Measurements from ENCODE around the gene ABHD17C.

The ABHD17C gene

DNA sequence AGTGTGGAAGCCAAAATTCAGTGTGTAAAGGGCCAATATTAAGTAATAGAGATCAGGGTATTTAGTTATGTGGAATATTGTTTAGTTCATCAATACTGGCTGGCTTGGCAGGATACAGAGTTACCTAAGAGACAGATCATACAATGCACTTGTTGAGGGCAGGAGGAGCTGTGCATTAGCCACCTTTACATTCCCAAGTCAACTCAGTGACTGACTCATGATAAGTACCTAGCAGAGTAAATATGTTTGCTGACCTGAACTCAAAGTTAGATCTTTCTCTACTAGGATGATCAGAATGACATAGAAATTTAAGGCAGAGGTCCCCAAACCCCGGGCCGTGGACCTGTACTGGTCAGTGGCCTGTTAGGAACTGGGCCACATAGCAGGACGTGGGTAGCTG is 3.5 kb upstream of the ABHD17C start:
- no peak for DNase-seq

DNA sequence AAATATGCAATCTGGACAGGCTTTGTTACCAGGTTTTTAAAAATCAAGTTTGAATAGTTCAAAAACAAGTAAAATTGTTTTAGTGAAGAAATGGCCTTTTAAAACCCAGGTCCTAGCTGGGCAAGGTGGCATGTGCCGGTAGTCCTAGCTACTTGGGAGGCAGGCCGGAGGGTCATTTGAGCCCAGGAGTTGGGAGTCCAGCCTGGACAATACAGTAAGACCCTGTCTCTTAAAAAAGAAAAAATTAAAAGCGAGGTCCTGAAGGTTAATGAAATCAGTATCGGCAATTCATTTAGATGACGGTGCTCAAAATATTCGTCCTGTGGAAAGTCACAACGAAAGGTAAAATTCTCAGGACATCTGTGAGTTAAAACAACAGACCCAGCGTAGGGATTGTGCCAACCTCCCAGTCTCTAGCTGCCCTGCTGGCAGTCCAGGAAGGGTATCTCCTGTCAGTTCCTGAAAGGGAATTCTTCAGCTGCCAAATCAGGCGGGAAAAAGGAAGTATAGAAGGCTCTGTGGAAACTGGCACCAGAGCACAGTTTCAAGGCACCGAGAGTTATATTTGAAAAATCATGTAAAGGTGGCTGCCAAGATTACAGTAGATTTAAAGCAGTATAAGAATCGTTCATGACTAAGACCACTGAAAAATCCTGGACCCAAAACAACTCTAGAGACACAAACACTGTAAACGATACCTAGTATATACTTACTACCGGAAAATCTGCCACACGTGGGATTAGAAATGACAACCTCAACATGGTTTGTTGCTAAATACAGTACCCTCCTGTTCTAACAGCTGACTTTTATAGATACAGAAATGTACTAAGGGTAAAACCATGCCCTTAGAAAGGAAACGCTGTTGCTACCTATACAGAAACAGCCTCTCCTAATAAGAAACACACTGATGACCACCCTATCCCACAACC is 1.2 kb upstream of the ABHD17C start:
- no peak for DNase-seq

DNA sequence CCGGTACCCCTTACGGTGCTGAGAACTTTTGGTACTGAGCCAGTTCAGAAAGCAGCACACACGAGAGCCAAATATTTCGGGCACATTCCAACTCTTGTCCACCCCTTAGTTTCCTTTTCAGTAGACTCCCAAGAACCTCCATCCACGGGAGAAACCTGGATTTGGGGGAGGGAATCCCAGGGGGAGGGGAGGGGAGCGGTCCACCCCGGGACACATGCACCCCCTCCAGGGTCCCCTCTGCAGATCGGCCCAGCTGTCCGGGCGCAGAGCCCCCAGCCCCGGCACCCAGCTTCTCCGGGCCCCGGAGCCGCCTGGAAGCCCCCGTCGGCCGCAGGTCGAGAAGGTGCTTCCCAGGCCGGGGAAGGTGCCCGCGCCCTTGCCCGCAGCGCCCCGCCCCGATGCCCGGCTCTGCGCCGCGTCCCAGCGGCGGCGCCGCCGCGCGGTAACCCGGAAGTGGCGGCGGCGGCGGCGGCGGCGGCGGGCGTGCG is 455 bp upstream of the ABHD17C start:
- DNase-seq, result no peak

DNA sequence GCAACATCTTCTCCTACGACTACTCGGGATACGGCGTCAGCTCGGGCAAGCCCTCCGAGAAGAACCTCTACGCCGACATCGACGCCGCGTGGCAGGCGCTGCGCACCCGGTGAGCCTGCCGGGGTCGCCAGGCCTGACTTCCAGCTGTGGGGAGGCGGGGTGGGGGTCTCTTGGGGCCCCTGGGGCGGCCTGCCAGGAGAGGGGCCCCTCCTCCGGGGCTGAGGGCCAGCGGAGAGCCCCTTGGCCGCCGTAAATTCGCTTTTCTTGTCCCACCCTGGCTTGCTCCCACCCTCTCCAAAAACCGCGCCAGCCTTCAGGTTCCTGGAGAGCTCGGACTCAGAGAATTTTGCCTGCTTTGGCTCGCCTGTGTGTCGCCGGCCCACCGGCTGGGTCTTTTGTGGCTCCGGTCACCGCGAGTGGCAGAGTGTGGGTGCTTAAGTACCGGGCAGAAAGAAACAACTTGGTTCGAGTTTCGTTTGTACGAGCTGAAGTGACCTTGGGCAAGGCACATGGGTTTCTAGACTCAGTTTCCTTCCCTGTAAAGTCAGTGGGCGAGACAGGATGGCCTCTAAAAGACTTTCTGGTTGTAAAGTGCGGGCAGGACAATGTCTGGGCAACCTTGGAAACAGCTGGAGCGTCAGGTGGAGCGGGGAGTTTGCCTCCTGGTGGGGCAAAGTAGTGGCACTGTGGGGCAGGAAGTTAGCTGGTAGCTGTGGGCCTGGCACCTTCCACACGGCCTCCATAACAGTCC is 976 bp downstream of the ABHD17C start:
- DNase-seq, result no peak

DNA sequence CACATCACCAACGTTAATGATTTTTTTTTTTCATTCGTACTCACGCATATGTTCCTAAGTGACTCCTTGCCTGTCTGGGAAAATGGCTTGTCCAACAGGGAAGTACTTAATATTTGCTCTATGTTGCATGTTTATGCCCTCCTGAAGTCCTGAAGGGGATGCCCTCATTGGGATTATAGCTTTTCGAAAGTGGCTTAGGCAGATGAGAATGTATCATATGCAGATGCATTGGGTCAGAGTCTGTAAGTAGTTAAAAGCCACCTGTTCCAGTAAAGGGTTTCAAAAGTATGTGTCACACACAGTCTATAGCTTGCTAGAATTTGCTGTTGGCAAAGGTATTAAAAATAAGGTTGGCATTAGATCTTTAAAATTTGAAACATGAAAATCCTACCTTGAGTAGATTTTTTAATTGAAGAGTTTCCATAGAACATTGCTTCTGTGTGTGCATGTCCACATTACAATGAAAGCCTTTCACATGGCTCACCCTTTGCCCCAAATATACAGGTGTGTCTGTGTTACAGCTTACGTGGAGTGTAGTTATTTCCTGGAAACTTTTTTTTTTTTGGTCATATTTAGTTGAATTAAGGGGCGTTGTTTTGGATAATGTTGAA is 2.1 kb downstream of the ABHD17C start:
- DNase-seq, result no peak

DNA sequence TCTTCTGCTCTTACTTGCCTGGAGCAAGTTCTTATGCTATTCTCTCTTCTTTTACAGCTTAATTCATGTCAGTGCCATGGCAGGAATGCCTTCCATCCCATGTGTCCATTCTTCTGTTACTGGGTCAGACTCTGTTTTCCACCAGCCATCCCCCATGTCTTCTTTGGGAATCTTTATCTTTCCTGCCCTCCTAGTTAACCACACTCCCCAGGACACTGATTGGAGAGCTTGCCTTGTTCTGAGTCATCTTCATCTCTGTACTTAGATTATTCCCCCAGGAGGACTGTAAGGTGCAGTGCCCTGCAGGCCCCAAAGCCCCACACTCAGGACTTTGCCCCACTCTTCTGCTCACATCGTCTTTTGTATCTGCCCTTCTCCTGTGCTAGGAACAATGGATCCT is 3.6 kb downstream of the ABHD17C start:
- DNase-seq, result no peak

DNA sequence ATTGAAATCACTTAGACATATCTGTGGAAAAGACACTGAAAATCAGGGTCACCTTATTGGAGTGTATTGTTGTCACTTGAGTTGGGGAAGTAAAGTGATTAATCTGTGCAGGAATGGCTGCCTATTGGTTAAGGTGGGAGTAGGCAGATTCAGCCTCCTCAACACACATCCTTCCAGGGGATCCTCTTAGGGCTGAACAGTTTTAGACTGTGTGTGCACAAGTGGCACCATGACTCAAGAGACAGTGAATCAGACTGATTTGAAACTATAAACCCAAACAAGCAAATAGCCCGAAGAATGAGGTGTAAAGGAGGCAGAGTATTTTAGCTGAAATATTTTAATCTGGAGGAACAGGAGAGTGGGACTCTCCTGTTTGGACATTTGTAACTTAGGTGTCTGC is 4.9 kb downstream of the ABHD17C start:
- no peak for DNase-seq

DNA sequence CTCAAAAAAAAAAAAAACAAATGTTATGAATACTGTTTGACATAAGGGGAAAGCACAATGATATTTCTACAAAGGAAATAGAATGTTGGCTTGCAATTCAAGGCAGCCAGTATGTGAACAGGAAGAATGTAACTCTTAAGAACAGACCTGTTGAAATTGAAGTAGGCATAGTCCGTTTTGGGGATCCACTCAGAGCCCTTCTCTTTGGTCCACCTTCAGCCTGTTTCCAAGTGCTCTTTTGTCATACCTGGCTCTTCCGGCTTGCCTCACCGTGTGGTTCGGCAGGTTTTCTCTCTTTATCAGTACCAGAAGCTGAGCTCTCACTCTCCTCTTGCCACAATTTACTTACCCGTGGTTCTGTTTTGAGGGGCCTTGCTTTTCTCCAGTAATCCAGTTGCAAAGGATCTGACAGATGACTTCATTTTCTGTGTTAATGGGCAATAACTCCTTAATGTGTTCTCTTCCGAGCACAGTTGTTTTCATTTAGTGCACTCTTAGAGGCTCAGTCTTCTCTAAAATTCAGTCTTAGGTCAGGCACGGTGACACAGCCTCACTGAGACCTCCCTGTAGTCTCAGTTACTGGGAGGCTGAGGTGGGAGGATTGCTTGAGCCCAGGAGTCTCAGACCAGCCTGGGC is 6.7 kb downstream of the ABHD17C start:
- DNase-seq, result no peak

DNA sequence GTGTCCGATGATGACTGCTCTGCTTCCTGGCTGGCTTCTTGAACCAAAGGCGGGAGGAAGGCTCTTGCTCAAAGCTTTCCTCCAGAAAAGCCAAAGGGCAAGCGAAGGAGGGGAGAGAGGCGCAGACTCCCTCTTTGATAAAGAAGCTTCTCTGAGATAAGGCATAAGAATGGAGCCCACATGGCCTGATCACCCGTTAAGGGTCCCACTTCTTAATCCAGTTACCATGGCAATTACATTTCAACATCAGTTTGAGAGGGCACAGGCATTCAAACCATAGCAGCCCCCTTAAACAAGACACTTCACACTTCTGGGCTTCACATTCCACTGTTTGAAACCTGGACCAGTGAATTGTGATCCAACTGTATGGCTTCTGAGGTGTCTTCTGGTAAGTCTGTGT is 8.0 kb downstream of the ABHD17C start:
- no peak for DNase-seq

DNA sequence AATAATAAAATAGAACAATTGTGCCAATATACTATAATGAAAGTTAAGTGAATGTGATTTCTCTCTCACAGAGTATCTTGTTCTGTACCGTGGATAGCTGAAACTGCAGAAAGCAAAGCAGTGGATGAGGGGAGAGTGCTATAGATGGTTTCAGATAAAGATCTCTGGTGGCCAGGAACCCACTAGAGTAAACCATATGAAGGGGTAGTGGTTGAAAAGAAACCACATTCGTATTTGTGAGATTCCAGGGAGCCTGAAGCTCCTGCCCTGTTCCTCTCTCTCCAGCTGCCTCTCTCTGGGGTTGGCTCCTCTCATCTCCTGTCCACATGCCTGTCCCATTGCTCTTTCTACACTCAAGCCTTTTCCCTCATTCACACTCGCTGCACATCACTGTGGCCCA is 8.9 kb downstream of the ABHD17C start:
- no peak for DNase-seq

DNA sequence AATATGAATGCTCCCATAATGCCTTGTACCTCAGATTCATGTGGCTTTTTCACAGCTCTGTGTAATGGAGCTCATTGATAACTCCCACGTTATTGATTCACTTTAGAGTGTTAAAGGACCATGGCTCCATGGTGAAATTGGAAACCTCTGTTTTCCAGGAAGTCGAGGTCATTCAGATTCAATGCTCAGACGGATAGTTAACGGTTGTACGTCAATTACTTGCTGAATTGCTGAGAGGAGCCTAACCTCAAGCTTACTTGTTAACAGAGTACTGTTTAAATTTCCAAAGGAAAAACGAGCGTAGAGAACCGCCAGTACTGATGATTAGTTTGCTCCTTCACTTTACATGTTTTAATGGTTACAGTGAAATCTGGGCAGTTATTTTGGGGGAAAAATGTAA is 11.1 kb downstream of the ABHD17C start:
- DNase-seq, result no peak

DNA sequence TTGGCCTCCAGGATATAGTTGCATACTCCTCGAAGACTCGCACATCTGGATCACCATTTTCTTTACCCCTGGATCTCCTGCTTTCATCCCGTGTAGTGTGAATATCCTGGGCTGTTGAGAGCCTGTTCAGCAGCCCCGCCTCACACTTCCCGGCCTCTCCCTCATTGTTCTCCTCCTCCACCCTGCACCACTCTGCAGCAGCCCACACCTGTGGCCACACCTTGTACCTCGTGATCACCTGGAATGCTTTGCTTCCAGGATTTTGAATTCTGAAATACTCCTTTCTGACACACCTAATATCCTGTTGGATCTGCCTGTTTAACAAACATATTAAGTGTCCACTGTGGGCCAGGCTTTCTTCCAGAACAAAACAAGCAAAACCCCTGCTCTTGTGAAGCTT is 14.4 kb downstream of the ABHD17C start:
- no peak for DNase-seq

DNA sequence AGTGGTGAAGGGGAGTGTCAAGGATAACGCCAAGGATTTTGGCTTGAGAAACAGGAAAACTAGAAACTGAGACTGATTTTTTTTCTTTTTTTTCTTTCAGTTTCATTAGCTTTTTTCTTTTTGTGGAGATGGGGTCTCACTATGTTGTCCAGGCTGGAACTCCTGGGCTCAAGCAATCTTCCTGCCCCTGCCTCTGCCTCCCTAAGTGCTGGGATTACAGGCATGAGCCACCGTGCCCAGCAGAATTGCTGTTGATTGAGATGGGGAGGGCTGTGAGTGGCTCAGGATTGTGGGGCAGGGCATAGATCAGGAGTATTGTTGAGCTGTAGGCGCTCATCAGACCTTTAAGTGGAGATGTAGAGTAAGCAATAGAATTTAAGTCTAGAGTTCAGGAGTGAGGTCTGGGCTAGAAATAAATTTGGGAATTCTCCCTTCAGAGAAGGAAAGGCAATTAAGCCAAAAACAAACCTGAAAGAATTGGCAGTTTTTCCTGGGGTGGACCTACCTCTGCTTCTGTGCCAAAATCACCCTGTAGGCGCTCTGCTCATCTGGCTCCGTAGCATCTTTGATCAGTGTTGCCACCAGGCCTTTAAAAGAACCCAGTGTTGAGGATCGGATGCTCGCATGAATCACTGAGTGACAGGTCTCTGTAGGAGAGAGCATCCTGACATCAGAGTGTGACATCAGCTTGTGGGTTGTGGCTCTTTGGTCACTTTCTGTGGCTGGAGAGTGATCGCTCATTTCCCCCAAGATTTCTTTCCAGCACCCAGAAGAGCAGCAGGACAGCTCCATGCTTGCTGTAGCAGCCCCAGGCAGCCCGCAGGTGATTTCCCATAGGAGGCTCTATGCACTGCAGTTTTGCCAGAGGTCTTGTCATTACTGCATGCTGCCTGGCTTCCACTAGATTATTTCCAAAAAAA is 15.8 kb downstream of the ABHD17C start:
- DNase-seq, result no peak

DNA sequence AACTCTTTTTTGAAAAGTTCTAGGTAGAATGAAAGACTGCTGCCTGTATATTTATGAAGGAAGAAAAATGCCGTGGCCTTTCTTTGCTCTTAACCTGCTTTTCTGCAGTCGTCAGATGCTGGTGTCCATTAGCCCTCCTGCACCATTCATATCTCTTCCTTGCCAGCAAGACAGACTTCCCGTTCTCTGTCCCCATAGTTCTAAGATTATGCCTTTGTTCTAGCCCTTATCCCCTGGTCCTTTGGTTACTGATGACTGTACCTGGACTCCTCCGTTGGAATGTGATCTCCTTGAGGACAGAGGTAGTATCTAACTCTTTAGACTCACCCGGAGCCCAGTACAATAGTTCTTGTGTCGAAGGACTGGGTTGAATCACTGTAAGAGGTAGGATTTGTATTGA is 16.8 kb downstream of the ABHD17C start:
- DNase-seq, result no peak

DNA sequence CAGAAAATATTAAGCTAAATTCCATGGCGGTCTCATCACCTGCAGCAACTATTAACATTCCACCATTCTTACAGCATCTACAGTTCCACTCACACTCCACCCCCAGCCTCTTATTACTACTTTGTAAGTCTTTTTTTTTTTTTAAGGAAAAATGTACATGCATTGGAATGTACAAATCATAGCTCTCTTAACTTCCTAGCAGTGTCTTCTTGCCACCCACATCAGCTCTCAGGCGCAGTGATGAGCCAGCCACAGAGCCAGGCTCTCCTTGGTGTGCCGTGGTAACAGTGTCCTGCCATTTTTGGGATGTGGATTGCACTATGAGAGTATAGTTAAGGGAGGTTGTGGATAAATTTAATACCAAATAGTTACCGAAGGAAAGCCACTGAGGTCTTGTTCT is 17.8 kb downstream of the ABHD17C start:
- DNase-seq, result no peak

DNA sequence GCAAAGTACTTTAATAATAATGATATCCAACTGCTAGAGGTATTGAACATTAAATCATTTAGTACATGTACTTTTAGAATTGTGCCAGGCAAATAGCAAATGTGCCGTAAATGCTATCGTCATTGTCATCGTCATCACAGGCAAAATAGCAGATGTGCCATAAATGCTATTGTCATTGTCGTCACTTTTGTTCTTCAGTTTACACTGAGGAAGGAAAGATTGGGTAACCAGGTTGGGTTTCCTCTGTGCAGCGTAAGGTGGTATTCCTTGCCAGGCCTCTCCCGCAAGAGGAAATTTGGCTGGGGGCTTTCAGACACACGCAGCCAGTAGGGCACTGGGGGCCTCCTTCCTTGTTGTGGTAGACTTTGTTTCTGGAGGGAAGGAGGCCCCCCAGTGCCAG is 26.4 kb downstream of the ABHD17C start:
- no peak for DNase-seq

DNA sequence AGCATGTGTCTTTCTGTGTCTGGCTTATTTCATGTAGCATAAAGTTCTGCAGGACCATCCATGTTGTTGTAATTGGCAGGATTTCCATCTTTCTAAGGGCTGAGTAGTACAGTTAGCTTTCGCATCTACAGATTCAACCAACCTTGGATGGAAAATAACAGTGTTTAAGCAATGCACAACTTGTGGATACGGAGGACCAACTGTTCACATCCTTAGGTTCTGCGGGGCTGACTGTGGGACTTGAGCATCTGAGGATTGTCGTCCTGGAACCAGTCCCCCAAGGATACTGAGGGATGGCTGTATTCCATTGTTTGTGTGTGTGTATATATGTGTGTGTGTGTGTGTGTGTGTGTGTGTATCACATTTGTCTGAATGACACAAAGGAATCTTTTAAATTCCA is 27.7 kb downstream of the ABHD17C start:
- DNase-seq, result no peak

DNA sequence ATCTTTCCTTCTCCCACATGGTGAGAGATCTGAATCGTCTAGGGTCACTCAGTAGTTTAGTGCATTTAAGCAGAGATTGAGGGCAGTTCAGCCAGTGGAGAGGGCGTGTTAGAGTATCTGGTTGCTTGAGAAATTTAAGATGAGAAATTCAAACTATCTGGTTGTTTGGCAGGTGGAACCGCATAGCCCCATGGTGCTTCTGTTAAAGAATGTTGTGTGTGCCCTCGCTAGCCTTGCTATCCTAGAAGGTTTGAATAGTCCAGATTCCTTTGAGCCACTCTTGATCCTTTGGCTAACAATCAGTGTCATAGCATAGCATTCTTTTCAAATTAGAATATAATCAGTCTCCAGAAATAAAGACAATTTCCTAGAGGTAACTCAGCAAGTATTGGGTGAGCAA is 32.1 kb downstream of the ABHD17C start:
- no peak for DNase-seq

DNA sequence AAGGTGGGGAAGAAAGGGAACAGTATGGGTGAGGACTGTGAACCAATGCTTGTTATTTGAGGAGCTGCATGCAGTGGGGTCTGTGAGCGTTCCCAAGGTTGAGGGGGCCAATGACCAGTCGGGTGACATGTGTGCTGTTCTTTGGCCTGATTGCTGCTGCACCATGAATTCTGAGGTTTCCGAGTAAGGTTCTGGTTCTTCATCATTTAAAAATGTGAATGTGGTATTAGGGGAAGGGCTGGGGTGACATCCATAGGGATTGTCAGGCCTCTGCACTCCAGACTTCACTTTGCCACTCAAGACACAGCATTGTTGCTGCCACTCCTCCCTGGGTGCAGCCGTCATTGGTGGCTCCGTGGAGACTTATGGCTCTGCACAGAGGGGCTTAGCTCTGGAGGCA is 32.5 kb downstream of the ABHD17C start:
- DNase-seq, result no peak

DNA sequence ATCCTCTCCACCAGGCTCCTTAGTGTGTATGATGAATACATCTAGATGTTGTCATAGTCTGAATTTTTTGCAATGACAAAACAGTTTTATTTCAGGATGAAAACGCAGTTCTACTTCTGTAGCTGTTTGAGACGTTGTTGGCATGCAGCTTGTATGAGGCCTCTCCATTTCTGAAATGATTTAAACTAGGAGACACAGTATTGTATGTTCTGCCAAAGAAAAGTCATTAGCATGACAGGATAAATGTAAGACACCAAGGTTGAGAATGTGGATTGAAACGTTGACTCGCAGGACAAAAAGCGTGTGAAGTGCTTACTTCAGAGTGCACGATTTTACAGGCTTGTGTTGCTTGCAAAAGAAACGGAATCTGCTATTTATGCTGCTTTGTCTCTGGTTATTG is 35.3 kb downstream of the ABHD17C start:
- DNase-seq, result no peak

DNA sequence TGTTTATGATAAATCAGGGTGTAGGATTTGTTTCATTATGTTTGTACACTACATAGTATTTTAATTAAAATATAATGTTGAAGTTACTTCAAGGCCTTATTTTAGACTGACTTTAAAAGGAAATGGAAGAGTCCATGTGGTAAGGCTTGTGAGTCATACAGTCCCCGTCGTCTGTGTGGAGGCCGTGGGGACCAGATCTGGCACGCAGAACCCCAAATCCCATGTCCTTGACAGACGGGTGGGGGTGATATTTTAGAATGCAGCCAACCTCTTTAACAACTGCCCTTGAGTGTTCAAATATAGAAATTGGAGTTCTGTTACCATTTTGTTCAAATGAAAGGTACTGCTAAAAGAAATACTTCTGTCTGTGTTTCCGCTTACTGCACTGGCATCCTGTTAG is 35.8 kb downstream of the ABHD17C start:
- no peak for DNase-seq

DNA sequence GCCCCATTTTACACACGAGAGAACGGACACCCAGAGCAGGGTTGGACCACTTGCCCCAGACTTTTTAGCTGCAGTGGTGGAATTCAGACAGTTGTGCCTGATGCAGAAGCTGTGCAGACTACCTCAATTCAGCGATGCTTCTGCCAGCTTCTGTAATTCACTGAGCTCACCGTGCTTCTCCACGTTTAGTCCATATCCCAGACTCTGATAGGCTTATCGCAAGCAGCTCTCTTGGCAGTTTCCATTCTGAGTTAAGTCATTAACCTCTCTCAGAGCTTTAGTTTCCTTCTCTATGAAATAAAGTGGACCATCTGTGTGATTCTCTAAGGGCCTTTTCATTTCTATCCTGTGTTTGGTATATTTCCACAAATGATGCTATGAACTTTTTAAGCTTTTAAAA is 37.1 kb downstream of the ABHD17C start:
- no peak for DNase-seq
